ENCODE measurements around the gene LRIG2.

DNA sequence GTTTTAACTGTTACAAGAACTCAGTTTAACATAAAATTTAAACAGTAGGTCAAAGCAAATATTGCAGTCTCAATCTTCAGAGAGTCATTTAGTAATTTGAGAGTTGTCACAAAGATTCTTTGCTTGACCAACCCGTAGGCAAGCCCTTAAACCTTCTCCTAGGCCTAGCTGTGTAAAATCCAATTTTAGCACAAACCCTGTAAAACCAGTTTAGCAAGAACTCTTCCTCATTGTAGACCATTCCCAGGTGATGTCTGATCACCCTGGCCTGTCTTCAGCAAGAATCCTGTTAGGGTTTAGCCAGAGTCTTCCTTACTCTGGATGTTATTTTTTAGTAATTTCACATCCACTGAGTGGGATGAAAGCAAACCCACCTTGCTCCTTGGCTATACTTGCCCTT lies 30.1 kb downstream of the LRIG2 start:
- TF ChIP-seq, protein P1, sequence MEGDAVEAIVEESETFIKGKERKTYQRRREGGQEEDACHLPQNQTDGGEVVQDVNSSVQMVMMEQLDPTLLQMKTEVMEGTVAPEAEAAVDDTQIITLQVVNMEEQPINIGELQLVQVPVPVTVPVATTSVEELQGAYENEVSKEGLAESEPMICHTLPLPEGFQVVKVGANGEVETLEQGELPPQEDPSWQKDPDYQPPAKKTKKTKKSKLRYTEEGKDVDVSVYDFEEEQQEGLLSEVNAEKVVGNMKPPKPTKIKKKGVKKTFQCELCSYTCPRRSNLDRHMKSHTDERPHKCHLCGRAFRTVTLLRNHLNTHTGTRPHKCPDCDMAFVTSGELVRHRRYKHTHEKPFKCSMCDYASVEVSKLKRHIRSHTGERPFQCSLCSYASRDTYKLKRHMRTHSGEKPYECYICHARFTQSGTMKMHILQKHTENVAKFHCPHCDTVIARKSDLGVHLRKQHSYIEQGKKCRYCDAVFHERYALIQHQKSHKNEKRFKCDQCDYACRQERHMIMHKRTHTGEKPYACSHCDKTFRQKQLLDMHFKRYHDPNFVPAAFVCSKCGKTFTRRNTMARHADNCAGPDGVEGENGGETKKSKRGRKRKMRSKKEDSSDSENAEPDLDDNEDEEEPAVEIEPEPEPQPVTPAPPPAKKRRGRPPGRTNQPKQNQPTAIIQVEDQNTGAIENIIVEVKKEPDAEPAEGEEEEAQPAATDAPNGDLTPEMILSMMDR (IDR thresholded peaks at IDR 0.05): no peak
- no peak for TF ChIP-seq POLR2A (IDR thresholded peaks at IDR 0.05)

Data from lower leg skin (tissue), 3 donors.